Cortex of kidney (tissue), 1 donor: ENCODE results near the gene DRD5.
"Not testable (repeated sequence)": the region's sequence is repeated elsewhere in the genome, so short reads cannot be mapped to it uniquely, and the experiment has no call there.

Source experiments
- DNase-seq: peaks from one replicate; lab custom pipeline; 2025; lab: John Stamatoyannopoulos, UW

Gene DRD5

DNA sequence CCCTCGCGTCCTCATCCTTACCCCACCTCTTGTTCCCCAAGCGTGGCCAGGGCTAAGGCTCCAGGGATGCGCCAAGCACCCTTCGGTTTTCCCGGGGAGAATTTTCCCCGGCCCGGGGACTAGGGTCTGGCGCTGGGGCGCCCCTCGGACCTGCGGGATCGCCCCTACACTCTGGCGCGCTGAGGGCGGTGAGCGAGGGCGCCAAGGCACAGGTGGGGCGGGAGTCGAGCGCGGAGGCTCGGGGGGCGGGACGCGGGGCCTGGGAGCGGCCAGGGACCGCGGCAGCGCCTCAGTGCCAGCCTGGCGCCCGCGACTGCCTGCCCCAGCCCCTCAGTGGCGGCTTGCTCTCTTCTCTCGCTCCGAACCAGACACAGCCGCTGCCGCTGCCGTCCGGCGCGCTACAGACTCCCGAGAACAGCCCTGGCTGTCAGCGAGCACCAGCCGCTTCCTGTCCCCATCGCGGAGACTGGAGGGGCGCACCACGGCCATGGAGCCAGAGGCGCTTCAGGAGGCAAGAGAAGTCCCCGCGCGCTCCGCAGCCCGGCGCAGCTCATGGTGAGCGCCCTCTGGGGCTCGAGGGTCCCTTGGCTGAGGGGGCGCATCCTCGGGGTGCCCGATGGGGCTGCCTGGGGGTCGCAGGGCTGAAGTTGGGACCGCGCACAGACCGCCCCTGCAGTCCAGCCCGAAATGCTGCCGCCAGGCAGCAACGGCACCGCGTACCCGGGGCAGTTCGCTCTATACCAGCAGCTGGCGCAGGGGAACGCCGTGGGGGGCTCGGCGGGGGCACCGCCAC lies at the start of gene DRD5:
Gene DRD5 (plus strand): TSS at position 292 of the 793 bp plus-strand sequence. CDS start 396 bp downstream, at position 688.
- DNase-seq: no peak

DNA sequence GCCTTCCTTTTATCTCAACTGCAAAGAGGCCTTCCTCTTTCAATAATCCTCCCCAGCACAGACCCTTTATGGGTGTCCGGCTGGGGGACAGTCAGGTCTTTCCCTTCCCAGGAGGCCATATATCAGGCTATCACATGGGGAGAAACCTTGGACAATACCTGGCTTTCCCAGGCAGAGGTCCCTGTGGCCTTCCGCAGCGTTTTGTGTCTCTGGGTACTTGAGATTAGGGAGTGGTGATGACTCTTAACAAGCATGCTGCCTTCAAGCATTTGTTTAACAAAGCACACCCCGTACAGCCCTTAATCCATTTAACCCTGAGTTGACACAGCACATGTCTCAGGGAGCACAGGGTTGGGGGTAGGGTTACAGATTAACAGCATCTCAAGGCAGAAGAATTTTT lies 49.2 kb upstream of the DRD5 start:
- DNase-seq: not testable (repeated sequence)

DNA sequence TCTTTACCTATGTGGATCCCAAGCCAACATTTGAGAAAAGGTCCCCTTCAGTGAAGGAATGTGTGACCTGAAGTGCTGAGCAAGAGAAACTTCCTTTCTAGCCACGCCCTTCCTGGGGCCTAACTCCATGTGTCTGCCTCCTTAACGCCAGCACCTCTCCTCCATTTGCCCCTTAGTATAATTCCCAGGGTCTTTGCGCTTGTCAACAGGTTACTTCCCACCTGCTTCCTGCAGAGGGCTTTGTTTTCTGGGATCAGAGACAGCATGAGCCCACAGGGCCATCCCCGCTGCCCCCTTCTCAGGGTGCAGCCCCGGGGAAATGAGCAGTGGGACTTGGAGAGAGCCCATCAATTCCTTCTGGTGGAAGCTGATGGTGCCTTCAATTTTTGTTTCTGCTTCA lies 45.9 kb upstream of the DRD5 start:
- no peak for DNase-seq

DNA sequence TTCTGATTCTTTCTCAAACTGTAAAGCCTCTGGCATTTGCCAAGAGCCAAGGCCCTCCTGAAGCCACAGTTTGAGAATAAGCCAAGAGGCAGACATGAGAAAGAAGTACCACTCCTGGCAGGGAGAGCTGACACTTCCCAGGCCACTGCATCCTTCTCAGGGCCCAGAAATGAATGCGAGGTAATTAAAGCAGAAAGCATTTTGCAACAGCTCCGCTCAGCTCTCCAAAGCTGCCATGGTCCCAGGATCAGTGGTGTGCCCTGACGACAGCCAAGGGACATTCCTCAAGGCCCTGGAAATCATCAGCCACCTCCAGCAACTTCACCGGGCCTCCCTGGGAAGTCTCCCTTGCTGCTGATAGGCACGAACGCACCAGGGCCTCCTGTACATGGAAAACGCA lies 44.2 kb upstream of the DRD5 start:
- not testable (repeated sequence) for DNase-seq

DNA sequence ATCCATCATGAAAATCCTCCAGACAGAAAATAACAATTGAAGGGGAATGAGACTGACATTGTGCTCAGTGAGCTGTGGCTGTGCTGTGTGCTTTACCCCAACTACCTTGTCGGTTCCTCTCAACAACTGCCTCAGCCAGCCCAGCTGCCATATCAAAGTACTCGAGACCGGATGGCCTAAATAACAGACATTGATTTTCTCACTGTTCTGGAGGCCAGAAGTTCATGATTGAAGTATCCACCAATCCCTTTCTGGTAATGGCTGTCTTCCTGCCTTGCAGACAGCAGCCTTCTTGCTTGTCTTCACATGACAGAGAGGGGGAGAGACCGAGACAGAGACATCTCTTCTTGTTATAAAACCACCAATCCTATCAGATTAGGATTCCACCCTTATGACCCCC lies 37.6 kb upstream of the DRD5 start:
- not testable (repeated sequence) for DNase-seq

DNA sequence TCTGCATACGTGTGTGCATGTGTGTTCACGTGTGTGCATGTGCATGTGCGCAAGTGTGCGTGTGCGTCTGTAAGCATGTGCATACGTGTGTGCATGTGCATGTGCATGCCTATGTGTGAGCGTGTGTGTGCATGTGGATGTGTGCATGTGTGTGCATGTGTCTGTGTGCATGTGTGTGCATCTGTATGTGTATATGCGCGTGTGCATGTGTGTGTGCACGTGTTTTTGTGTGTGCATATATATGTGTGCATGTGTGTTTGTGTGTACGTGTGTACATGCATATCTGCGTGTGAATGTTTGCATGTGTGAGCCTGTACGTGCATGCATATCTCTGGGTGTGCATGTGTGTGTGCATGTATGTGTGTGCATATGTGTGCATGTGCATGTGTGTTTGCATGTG lies 35.7 kb upstream of the DRD5 start:
- DNase-seq: no peak

DNA sequence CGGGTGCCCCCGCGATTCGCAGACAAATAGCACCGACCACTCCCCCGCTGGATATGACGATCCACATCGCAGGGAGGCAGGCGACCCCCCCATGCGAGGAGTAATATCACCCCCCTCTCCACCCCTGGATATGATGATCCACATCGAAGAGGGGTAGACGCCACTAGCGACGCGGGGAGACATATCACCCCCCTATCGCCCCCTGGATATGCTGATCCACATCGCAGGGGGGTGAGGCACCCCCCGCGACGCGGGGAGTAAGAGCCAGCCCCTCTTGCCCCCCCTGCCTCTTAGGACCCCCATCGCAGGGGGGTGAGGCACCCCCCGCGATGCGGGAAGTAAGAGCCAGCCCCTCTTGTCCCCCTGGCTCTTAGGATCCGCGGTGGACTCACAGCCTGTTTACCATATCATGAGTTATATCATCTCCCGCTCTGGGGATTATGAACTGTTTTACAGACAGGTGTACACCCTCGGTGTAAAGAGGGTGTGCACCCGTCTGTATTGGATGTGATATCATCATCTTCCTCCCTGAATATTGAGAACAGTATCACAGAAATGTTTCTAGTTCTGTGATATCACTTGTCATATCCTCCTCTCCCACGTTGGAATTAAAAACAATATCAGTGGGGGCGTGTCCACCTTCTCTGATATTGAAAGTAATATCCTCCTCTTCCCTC lies 22.7 kb upstream of the DRD5 start:
- DNase-seq: no peak

DNA sequence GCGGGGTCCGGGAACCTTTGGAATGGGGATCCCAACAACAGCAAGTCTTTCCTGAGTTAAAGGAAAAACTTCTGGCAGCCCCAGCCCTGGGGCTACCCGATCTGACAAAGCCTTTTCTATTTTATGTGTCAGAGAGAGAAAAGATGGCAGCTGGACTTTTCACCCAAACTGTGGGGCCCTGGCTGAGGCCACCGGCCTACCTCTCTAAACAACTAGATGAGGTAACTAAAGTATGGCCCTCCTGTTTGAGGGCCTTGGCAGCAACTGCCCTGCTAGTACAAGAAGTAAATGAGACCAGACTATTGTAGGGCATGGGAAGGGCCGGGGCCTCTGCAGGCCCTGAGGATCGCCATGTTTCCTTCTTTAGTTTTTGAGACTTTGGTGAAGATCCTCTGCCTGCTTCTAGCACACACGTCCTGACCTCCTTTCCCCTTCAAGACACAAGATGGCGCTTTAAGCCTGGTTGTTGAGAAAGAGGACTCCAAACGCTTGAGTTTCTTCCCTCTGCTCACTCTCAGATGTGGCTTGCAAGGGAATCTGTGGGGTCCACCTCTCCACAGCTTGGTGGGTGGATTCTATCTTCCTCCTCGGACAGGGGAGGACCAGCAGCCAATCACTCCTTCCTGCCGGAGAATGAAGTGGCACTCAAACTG lies 18.5 kb upstream of the DRD5 start:
- no peak for DNase-seq

DNA sequence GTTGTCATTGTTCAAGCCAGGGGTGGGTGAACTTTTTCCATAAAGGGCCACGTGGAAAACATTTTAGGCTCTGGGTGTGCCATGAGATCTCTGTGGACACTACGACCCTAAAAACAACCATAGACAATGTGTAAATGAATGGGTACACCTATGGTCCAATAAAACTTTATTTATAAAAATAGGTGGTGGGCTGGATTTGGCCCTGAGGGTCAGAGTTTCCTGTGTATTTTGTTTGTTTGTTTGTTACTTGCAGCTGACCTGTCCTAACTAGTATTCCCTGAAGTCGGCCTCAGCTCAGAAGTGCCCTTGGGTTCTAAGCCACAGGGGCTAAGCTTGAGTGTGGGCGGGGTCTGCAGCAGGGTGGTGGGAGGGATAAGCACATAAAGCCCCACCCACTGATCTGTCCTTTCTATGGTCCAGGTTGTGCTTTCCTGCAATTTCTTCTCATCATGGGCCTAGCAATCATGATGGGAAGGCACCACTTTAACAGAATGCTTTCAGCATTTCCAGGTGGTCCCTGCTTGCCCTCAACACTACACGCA lies 17.2 kb upstream of the DRD5 start:
- DNase-seq: no peak

DNA sequence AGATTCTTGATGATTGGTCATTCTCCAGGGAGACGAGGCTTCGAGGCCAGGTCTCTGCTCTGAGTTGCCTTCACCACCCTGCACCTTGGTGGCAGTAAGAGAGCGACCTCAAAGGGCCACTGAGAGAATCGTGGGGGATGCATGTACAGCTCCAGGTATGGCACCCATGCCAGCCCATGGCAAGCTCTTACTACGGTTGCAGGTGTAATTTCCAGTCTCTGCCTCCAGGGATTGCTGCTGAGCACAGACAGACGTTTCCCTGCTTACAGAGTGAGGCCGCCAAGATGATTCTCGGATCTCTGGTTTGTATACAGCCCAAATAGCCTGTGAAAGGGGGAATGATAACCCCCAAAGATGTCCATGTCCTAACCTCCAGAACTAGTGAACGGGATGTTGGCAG lies 16.3 kb upstream of the DRD5 start:
- no peak for DNase-seq

DNA sequence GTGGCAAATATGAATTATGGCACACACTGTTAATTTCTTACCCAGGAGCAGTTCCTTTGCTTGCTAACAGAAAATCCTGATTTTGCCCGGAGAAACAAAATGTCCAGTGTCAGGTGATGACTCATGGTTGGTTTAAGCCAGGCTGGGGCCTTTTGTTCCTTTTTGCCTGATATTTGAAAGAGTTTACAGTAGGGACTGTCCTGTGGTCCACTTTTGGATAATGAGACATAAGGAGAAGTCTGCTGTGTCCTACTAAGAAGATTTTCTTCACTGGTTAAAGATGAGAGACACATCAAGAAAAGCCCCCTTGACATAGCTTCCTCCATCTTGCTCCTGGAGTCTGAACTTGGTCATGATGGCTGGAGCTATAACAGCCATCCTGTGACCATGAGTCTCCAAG lies 12.1 kb upstream of the DRD5 start:
- DNase-seq: no peak

DNA sequence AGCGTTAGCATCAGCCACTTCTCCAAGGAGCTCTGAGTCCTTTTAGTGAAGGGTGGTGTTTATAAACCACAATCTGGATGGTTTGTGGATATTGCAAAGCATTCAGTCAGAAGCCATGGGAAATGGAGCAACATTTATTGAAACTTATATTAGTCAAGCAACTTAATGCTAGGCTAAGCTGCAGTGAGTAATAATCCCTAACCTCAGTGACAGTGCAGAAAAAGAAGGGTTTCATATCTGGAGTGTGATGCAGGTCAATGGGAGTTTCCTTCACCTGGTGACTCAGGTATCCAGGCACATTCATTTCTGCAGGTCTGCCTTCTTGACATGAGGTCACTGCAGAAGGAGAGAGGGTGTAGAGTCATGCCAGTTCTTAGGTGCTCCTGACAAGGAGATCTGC lies 10.4 kb upstream of the DRD5 start:
- DNase-seq: no peak

DNA sequence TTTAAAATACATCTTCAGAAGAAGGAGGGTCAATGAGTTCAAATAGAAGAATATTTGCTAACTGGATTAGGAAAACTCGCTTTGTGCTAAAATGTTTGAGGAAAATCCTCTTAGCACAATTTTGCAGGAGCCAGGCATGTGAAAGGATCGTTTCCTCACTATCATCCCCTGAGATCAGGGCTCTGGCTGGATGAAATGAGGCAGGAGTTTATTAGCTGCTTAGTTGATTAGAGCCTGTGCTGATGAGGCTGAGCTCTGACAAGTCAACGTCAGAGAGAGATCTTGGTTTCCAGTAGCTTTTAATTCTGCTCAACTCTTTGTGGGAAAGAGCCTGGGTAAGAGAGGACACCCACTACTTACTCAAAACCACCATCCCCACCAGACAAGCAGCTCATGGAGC lies 8.0 kb upstream of the DRD5 start:
- no peak for DNase-seq

DNA sequence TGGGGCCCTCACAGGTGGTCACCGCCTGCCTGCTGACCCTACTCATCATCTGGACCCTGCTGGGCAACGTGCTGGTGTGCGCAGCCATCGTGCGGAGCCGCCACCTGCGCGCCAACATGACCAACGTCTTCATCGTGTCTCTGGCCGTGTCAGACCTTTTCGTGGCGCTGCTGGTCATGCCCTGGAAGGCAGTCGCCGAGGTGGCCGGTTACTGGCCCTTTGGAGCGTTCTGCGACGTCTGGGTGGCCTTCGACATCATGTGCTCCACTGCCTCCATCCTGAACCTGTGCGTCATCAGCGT lies 652 bp downstream of the DRD5 start:
- DNase-seq: no peak

DNA sequence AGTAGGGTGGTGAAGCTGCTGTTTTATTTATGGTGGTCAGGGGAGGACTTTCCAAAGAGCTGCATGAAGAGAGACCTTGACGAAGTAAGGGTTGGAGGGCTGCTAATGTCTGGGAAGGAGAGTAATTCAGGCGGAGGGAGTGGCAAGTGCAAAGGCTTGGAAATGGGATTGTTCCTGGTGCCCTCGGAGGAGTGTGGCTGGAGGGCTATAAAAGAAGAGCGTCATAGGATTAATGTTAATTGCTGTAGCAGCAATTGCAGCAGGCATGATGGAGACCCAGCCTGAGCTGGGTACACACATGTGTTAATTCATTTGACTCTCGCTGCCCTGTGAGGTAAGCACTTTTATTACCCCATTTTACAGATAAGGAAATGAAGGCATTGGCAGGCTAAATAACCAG lies 4.5 kb downstream of the DRD5 start:
- DNase-seq: not testable (repeated sequence)

DNA sequence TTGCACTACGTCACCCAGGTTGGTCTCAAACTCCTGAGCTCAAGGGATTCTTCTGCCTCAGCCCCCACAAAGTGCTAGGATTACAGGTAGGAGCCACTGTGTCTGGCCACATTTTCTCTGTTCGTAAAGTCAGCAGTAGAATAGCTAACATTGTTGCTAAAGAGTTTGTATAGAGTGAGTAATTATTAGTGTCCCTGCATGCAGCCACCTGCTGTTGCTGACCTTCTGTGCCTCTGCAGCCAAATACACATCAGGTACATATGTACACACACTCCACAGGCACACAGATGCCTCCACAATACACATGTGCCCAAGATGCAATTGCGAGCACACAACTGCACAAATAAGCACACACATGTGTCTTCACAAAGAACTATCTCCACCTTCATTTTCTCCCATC lies 10.9 kb downstream of the DRD5 start:
- no peak for DNase-seq

DNA sequence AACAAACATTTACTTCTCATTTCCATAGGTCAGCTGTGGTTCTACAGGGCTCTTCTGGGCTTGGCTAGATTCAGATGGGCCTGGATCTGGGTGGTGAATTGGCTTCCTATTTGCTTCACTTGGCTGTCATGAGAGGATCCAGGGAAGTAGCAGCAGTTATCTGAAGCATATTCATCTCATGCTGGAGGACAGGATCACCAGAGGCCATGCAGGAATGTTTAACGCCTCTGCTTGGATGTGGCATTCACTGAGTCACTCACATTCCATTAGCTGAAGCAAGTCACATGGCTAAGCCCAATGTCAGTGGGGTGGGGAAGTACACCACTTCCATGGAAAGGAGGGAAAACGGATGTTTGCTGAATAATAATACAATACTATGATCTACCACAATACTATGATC lies 15.2 kb downstream of the DRD5 start:
- not testable (repeated sequence) for DNase-seq

DNA sequence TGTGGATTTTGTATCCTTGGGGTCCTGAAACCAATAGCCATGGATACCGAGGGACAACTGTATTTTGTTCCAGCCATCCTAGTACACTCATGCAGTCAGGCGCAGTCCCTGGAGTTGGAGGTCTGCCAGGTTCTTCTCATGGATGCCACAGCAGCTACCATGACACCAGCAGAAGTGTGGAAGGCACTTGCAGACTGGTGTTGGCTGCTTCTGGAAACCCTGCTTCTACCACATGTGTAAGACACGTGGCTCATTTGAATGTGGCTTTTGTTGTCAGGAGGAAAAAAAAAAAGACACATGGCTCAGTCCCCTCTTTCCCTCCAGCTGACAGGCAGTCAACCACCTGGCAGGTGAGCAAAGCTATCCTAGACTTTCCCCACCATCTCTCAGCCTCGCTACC lies 19.4 kb downstream of the DRD5 start:
- DNase-seq: no peak

DNA sequence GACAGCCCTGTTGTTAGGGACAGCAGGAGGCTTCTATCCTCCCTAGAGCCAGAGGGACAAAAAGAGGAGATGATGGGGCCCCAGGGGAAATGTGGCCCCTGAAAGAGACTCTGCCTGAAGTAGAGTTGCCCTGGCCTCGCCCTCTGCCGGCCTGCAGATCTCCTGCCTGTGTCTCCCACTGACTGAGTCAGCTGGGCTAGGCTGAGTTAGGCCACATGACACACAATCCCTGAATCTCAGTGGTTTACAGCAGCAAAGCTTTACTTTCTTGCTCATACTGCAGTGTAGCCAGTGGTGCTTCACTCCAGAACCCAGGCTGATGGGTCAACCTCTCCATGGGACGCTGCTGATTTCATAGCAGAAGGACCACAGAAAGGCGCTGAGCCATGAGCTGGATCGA lies 23.5 kb downstream of the DRD5 start:
- DNase-seq: no peak

DNA sequence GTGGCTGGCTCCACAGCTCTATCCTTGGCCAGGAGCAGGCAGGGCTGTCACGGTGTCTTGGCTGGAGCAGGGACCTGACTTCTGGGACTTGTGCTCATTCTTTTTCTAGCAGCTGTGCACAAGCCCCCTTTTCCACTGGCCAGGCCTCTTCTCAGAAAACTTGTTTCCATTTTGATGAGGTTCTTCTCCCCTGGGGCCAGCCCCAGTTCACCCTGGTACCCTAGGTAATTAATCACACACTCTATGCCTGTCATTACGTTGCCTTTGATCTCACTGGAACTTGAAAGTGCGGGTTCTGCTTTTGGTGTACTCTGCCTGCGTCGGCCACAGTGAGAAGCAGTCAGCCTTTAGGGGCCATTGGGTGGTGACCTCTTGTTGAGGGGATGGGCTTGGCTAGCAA lies 26.6 kb downstream of the DRD5 start:
- no peak for DNase-seq

DNA sequence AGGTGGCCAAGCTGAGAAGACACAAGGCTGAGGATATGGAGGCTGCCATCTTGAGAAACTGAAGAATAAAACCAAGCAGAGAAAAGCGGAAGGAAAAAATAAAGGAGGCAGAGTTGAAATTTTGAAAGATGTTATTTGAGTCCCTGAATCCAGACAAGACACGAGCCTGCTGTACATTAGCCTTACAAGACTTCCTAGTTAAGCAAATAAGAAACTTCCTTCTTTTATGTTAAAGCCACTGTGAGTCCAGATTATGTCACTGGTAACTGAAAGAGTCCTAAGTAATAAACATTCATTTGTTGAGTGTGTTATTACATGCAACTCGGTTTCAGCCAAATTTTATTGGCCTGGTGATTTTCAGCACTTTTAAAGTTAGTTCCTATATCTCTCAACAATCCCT lies 30.4 kb downstream of the DRD5 start:
- no peak for DNase-seq

DNA sequence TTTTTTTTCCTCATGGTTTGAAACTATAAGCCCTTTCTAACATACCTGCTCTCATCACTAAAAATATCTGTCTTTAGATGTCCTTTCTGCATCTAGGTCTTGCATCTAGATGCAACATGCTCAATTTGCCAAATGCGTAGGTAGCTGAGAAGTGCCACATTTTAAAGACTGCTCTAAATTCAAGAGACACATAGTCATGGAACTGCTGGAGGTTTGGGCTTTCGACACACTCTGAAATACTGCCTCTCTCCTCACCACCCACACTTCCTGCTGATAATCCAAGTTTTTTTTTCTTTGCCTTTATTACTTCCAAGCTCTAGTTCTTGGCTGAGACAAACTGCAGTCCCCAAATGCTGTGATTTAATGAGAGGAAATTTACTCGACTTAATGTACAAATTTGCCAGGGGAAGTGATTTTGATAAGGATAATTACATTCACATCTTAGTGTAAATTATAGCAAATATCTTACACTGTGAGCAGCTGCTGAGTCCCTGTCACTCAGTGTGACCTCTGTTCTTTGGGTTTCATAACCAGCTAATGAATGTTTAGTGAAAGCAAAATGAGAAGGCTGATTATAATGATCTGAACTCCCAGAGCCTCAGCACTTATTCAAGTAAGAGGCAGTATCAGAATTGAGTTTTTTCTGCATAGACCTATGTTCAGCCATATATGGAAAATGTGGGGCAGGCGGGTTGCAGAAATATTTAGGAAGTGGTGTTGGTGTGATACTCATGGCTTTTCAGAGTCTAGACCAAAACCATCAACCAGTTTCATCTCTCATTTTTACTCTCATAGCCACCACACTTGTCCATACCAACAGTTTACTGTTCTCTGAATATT lies 31.3 kb downstream of the DRD5 start:
- DNase-seq: no peak
